Measurements from ENCODE around the gene IL1RAP.

IL1RAP gene

GRCh38 chr3:190696777-190697501 lies 183.1 kb downstream of the IL1RAP start:
- peak; percentile 78 for TF ChIP-seq CTCF (IDR thresholded peaks at IDR 0.05)

- TF ChIP-seq CTCF (IDR thresholded peaks at IDR 0.05), result no peak; the same call in 1 of the 2 replicates
These were observed 183.6 kb downstream of the IL1RAP start for GRCh38 chr3:190697502-190697830.

- TF ChIP-seq CTCF (IDR thresholded peaks at IDR 0.05), result no peak
These were observed 184.0 kb downstream of the IL1RAP start for GRCh38 chr3:190697901-190698300.

- no peak for TF ChIP-seq CTCF (IDR thresholded peaks at IDR 0.05)
These were observed 185.9 kb downstream of the IL1RAP start for GRCh38 chr3:190699776-190700175.

- TF ChIP-seq CTCF (IDR thresholded peaks at IDR 0.05), result peak; percentile 88
These were observed 187.2 kb downstream of the IL1RAP start for GRCh38 chr3:190701096-190701532.

GRCh38 chr3:190706582-190706981 lies 192.7 kb downstream of the IL1RAP start:
- TF ChIP-seq CTCF (IDR thresholded peaks at IDR 0.05), result no peak
